HG03354 (cell line): ENCODE results near the gene JPT1.
"Not testable (repeated sequence)": the region's sequence is repeated elsewhere in the genome, so short reads cannot be mapped to it uniquely, and the experiment has no call there.

ENCODE experiments used
- ATAC-seq: cut with Tn5 transposase; IDR thresholded peaks from one replicate; pipeline ENCODE4 v1.9.1; 2021; ENCODE audit warnings: mild to moderate bottlenecking; ENCODE audit not compliant: unreplicated experiment, poor library complexity, severe bottlenecking

JPT1 gene, protein sequence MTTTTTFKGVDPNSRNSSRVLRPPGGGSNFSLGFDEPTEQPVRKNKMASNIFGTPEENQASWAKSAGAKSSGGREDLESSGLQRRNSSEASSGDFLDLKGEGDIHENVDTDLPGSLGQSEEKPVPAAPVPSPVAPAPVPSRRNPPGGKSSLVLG

DNA sequence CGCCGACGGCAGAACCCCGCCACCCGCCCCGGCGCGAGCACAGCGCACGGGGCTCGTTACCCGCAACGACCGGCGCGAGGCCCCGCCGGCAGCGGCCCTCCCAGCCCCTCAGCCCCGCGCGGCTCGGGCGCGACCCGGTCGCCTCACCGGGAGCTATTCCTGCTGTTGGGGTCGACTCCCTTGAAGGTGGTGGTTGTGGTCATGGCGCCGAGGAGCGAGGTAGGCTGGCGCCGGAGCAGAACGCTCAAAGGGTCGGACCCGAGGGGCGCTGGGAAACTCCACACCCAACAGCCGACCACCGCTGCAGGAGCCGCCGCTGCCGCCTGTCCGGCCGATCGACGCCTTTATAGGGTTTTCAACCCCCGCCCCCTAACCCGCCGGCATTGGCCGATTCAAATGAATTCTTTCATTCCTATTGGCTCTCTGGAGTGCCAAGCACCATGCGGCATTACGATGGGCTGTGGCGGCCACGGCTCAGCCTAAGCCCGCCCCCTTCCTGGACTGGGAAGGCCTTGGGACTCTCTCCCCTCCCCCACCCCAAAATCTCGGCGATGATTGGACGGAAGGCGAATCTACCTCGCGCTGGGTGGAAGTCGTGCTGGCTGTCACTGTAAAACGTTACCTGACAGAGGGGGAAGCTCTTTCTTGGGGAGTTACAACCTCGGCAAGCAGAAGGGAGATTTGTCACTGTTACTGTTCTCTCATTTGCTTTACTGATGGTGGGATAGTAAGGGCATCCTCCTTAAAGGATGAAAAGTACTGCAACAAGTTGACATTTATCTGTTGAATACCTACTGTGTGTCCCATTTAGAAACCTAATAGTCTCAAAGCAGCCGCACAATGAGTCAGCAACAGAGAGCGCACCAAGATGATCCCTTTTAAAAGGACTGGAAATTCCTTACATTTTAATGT lies at the start of gene JPT1:
Gene JPT1, minus strand, starts transcription at position 318 of the 912 bp plus-strand sequence. Its CDS starts 115 bp downstream, at position 203.
- peak; percentile 96 for ATAC-seq

DNA sequence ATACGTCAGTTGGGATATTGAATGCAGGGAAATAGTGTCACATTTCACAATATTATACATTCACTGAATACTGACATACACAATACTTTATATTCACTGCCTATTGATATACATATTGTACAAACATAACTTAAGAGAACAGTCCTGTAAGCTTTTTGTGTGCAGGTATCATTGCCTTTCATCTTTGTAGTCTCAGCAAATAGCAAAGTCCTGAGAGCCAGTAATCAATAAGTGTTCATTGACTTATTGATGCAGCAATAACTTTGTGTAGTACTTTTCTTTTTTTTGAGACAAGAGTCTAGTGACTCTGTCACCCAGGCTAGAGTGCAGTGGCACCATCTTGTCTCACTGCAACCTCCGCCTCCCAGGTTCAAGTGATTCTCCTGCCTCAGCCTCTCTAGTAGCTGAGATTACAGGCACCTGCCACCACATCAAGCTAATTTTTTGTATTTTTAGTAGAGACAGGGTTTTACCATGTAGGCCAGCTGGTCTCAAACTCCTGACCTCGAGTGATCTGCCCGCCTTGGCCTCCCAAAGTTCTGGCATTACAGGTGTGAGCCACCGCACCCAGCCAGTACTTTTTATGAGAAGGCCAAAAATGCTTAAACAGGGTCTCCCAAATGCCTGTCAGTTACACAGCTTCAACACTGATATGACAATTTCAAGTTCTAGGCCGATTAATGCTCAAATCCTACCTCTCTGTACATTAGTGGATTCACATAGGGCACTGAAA lies 45.7 kb upstream of the JPT1 start:
- ATAC-seq: no peak

DNA sequence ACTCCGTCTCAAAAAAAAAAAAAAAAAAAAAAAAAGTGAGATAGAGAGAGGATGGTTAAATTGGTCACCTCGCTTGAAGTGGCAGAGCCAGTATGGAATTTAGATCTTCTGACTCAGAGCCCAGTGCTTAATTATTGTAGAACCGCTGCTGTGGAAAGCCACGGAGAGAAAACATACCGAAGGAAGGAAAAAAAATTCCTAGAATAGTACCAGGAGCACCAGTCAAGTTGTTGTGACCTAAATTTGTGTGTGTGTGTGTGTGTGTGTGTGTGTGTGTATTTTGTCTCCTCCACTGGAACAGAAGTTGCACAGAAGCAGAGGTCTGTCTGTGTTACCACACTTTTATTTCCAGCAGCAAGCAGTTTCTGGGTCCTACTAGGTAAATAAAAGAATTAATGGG lies 40.6 kb upstream of the JPT1 start:
- ATAC-seq: no peak

DNA sequence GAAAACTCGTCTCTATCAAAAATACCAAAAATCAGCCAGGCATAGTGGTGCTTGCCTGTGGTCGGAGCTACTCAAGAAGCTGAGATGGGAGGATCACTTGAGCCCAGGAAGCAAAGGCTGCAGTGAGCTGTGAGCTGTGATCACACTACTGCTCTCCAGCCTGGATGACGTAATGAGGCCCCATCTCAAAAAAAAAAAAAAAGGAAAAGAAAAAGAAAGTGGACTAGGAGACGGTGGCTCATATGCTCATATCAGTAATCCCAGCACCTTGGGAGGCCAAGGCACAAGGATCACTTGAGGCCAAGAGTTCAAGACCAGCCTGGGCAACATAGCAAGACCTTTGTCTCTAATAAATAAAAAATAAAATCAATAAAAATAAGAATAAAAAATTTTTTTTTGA lies 37.3 kb upstream of the JPT1 start:
- no peak for ATAC-seq

DNA sequence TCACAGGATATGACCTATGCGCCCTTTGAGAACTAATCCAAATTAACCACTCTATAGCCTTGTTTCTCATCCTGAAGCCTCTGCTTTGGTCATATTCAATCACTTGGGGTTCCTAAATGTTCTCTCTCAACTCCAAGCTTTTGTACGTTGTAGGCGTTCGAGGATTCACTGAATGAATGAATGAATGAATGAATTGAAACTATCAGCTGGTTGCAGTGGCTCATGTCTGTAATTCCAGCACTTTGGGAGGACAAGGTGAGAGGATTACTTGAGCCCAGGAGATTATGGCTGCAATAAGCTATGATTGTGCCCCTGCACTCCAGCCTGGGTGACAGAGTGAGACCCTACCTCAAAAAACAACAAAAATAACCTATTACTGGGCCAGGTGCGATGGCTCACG lies 34.3 kb upstream of the JPT1 start:
- no peak for ATAC-seq

DNA sequence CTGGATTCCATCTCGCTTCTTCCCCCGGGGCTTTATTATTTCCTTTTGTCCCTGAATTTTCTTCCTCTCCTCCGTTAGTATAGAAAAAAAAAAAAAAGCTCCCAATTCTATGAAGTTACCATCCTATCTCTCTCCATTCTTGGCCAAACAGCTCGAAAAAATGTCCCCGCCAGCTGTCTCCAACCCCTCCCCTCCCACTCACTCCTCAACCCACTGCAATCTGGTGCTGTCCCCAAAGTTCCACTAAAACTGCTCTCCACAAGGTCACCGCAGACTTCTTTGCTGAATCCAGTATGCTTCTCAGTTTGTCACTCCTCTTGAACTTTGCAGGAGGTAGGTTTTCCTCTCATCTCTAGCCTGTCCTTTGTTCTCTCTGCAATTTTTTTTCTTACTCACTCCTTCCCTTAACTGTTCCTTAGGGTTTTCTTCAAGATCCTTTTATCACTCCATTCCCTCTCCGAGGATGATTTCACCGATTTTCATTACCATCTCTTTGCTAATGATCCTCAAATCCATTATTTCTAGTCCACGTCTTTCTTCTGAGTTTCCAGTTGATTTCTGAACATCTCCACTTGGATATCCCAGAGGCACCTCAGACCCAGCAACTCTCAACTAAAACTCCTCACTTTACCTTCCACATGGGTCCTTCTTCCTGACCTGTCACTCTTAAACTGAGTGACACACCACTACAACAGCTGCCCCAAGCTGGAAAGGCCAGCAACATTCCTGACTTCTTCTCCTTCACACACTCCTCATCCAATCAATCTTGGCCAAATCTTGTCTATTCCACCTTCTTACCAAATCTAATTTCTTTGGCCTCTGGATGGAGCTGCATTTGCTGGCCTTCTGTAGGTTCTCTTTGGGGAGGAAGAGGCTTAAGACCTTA lies 29.9 kb upstream of the JPT1 start:
- no peak for ATAC-seq

DNA sequence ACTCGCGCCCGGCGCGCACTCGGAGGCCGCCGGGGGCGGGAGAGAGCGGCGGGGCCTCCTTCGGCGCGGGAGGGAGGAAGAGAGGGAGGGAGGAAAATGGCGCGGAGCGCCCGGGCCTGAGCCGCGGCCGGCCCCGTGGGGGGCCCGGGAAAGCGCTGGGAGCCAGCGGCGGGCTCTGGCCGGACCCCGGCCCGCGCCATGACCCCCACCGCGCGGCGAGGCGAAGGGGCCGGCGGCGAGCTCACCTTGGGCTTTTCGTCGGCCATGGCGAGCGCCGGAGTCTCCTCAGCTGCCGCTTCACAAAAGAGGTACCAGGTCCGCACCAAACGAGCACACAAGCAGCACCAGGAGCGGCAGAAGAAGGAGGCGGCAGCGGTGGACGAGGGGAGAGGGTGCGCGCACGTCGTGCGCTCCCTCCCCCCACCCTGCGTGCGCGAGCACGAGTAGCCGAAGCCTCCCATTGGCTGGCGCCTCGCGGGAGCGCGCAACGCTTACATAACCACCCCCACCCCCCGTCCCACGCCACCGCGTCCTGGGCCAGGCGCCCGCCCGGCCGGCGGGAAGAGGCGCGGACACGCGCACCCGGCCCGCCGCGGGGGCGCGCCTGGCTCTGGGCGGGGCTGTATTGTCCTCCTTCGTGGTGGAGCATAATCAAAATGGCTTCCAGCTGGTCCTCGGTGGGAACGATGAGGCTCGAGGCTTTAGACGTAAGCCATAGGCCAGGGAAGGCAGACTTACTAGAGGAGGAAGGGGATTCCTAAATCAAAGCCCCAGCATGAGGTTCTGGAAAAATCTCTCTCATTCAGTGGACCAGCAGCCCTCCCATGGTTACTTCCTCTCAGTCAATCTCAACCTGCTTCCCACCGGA lies 28.5 kb upstream of the JPT1 start, which contains the start of gene SUMO2:
Gene SUMO2, minus strand, starts transcription at position 391 of the 868 bp plus-strand sequence. Its CDS starts 125 bp downstream, at position 266.
- peak; percentile 80 for ATAC-seq

DNA sequence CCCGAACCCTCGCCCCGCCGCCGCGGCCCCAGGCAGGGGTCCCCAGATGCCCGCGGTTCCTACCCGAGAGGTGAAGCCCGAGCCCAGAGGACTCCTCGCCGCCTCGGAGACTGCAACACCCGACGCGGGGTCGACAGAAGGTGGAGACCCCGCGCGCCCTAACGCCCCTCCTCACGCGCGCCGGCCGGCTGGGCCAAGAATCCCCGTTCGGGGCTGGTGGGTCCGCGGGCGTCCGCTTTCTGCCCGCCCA lies 27.9 kb upstream of the JPT1 start:
- peak; percentile 24 for ATAC-seq

DNA sequence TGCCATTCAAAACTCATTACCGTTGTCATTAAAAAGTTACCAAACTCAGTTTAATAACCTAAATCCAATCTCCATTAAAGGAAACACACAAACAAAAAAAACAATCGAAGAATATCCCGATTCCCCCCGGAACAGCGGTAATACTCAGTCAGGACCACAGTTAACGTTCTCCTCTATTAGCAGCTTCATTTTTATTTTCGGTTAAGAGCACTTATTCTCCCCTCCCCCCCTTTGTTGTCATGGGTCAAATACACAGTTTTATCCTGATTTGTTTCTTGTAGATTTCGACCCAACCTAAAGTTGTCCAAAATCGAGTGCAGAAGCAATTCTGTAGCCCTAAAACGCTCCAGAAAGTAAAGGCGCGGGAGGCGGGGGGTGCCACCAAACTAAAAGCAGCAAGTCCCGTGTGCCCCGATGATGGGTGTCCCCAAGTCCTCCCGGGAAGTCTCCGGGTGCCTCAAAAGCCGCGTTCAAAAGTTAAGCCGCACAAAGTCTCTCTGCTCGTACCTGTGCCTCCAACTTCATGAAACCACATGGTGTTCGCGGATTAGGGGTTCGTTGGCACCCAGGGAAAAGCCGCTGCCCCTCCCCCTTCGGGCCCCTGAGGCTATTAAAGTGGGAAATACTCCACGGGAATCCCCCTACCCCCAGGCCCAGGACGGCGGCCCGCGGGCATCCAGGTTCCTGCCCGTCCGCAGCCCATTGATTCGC lies 27.5 kb upstream of the JPT1 start:
- ATAC-seq: peak; percentile 3

DNA sequence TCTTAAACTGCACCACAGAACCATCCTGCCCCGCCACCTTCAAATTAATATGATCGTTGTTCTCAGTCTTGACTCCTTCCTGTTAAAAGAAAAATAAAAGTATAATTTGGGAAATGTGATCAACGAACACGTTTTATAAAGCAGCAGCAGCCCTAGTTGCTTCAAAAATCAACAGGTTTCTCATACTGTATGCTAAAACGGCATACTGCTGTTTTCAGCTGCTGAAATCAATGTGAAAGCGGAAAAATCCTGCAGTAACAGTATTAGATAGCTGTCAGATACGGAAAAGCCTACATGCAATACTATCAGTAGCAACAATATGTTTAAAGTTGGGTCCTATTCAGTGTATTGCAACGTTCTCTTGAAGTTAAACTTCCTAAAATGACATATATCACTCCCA lies 26.8 kb upstream of the JPT1 start:
- ATAC-seq: no peak

DNA sequence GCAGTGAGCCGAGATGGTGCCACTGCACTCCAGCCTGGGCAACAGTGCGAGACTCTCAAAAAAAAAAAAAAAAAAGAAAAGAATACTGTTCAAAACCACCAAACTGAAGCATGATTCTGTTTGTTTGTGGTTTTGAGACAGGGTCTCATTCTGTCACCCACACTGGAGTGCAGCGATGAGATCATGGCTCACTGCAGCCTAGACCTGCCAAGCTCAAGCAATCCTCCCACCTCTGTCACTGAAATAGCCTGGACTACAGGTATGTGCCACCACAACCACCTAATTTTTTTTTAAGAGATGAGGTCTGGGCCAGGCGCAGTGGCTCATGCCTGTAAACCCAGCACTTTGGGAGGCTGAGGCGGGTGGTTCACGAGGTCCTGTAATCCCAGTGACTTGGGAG lies 24.1 kb upstream of the JPT1 start:
- ATAC-seq: no peak

DNA sequence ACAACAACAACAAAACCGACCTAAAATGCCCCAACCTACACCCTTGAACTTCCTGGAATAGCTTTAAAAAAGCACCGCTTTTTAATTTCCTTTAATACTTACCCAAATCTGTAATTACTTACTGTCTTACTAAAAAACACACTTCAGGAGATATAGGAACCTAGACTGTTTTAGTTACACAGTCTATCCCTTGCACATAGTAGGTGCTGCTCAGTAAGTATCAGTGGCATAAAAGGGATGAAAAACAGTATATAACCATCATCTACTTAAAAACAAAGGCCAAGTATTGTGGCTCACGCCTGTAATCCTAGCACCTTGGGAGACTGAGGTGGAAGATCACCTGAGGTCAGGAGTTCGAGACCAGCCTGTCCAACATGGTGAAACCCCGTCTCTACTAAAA lies 22.3 kb upstream of the JPT1 start:
- no peak for ATAC-seq

DNA sequence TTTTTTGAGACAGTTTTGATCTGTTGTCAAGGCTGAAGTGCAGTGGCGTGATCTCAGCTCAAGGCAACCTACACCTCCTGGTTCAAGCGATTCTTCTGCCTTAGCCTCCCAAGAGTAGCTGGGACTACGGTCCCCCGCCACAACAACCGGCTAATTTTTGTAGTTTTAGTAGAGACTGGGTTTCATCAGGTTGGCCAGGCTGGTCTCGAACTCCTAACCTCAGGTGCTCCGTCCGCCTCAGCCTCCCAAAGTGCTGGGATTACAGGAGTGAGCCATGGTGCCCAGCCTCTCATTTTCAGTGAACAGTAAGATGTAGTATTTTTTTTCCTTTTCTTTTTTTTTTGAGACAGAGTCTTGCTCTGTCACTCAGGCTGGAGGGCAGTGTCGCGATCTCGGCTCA lies 20.7 kb upstream of the JPT1 start:
- no peak for ATAC-seq

DNA sequence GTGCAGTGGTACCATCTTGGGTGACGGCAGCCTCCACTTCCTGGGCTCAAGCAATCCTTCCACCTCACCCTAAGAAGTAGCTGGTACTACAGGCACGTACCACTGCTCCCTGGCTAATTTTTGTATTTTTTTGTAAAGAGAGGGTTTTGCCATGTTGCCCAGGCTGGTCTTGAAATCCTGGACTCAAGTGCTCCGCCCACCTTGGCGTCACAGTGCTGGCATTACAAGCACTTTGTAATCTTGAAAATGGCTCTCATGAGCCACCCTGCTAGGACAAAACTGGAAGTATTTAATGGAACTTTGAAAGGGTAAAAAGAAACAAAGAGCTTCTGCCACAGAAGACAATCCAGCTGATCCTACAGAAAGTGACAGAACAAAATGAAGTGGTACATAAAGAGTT lies 19.2 kb upstream of the JPT1 start:
- ATAC-seq: no peak

DNA sequence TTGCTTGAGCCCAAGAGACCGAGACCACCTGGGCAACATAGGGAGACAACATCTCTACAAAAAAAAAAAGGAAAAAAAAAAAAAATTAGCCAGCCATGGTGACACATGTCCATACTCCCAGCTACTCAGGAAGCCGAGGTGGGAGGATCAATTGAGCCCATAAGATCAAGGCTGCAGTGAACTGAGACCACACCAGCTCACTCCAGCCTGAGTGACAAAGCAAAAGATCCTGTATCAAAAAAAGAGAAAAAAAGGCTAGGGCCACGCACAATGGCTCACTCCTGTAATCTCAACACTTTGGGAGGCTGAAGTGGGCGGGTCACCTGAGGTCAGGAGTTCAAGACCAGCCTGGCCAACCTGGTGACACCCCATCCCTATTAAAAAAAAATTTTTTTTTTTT lies 14.7 kb upstream of the JPT1 start:
- ATAC-seq: no peak

DNA sequence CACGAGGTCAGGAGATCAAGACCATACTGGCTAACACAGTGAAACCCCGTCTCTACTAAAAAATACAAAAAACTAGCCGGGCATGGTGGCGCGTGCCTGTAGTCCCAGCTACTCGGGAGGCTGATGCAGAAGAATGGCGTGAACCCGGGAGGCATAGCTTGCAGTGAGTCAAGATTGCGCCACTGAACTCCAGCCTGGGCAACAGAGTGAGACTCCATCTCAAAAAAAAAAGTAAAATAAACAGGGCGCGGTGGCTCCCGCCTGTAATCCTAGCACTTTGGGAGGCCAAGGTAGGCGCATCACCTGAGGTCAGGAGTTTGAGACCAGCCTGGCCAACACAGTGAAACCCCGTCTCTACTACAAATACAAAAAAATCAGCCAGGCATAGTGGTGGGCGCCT lies 10.3 kb upstream of the JPT1 start:
- ATAC-seq: not testable (repeated sequence)

DNA sequence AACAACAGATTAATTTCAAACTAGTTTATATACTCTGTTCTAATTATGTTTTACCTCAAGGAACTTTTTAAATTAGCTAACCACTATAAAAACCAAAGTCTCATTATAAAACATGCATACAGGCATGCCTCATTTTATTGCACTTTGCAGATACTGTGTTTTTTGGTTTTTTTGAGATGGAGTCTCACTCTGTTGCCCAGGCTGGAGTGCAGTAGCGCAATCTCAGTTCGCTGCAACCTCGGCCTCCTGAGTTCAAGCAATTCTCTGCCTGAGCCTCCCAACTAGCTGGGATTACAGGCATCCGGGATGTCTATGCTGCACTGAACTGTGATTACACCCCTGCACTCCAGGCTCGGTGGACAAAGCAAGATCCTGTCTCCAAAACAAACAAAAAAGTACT lies 8.8 kb upstream of the JPT1 start:
- ATAC-seq: no peak

DNA sequence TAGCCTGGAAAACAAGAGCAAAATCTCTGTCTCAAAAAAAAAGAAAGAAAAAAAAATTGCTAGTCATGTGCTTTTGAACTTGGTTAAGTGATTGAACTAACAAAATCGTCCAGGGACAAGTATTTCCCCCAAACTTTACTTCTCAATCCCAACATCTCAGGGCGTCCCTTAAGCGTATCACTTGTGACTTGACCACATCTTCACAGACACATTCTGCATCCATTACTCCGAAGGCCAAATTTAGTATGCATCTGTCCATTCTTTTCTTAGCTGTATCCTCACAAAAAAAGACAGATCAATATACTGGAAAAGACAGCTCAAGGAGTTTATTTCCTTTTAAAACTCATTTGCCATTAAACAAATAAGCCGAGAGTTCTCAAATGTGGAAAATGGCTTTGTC lies 5.9 kb upstream of the JPT1 start:
- no peak for ATAC-seq
